GM19351 (cell line): ENCODE data around the gene PRUNE2.
A peak's percentile ranks its signal among the peaks of the same experiment; 100 is the strongest.

Experiments
- ATAC-seq: cut with Tn5 transposase; IDR thresholded peaks from one replicate; pipeline ENCODE4 v1.9.1; 2021; ENCODE audit warnings: mild to moderate bottlenecking, moderate library complexity; ENCODE audit not compliant: unreplicated experiment

PRUNE2 gene

GRCh38 chr9:76808636-76809035 is 97.3 kb downstream of the PRUNE2 start:
- no peak for ATAC-seq

GRCh38 chr9:76803762-76804161 is 102.2 kb downstream of the PRUNE2 start:
- ATAC-seq, result no peak

GRCh38 chr9:76803083-76803482 is 102.8 kb downstream of the PRUNE2 start:
- ATAC-seq, result no peak

GRCh38 chr9:76800901-76801300 is 105.0 kb downstream of the PRUNE2 start:
- ATAC-seq, result no peak

- no peak for ATAC-seq
These were observed 106.4 kb downstream of the PRUNE2 start for GRCh38 chr9:76799473-76799872.

- ATAC-seq, result peak; percentile 78
These were observed 107.4 kb downstream of the PRUNE2 start for GRCh38 chr9:76798527-76798926.

- ATAC-seq, result no peak
These were observed 109.6 kb downstream of the PRUNE2 start for GRCh38 chr9:76796296-76796695.

- ATAC-seq, result no peak
These were observed 112.0 kb downstream of the PRUNE2 start for GRCh38 chr9:76793784-76794431.

- ATAC-seq, result no peak
These were observed 116.1 kb downstream of the PRUNE2 start for GRCh38 chr9:76789840-76790239.

- no peak for ATAC-seq
These were observed 118.2 kb downstream of the PRUNE2 start for GRCh38 chr9:76787677-76788076.

GRCh38 chr9:76785501-76785900 is 120.4 kb downstream of the PRUNE2 start:
- ATAC-seq, result no peak

GRCh38 chr9:76784881-76785280 is 121.0 kb downstream of the PRUNE2 start:
- ATAC-seq, result no peak

- no peak for ATAC-seq
These were observed 133.0 kb downstream of the PRUNE2 start for GRCh38 chr9:76772686-76773445.

GRCh38 chr9:76766126-76766525 is 139.8 kb downstream of the PRUNE2 start:
- no peak for ATAC-seq

- ATAC-seq, result no peak
These were observed 141.8 kb downstream of the PRUNE2 start, which contains the start of gene PCA3 for GRCh38 chr9:76764138-76764537. Gene PCA3, plus strand, starts transcription at chr9:76764438.

- no peak for ATAC-seq
These were observed 144.5 kb downstream of the PRUNE2 start for GRCh38 chr9:76761448-76761847.

GRCh38 chr9:76759732-76760131 is 146.2 kb downstream of the PRUNE2 start:
- ATAC-seq, result no peak

- no peak for ATAC-seq
These were observed 147.4 kb downstream of the PRUNE2 start for GRCh38 chr9:76758476-76758875.

- peak; percentile 33 for ATAC-seq
These were observed 148.8 kb downstream of the PRUNE2 start for GRCh38 chr9:76756941-76757673.

GRCh38 chr9:76756268-76756640 is 149.7 kb downstream of the PRUNE2 start:
- ATAC-seq, result peak; percentile 14

- no peak for ATAC-seq
These were observed 154.9 kb downstream of the PRUNE2 start for GRCh38 chr9:76751001-76751400.

GRCh38 chr9:76744336-76744735 is 161.6 kb downstream of the PRUNE2 start:
- peak; percentile 86 for ATAC-seq
